ENCODE results near the gene UGT2B17. TPM values are rescaled to one million over a fixed set of nuclear protein-coding genes. Genes with fewer than 3 reads are reported as not detected.

Gene UGT2B17
- total and polyA plus RNA-seq, 2 of the 13 experiments (the other 11 are each of a cell fraction or from before 2014, with no cell fraction given), result not detected

DNA sequence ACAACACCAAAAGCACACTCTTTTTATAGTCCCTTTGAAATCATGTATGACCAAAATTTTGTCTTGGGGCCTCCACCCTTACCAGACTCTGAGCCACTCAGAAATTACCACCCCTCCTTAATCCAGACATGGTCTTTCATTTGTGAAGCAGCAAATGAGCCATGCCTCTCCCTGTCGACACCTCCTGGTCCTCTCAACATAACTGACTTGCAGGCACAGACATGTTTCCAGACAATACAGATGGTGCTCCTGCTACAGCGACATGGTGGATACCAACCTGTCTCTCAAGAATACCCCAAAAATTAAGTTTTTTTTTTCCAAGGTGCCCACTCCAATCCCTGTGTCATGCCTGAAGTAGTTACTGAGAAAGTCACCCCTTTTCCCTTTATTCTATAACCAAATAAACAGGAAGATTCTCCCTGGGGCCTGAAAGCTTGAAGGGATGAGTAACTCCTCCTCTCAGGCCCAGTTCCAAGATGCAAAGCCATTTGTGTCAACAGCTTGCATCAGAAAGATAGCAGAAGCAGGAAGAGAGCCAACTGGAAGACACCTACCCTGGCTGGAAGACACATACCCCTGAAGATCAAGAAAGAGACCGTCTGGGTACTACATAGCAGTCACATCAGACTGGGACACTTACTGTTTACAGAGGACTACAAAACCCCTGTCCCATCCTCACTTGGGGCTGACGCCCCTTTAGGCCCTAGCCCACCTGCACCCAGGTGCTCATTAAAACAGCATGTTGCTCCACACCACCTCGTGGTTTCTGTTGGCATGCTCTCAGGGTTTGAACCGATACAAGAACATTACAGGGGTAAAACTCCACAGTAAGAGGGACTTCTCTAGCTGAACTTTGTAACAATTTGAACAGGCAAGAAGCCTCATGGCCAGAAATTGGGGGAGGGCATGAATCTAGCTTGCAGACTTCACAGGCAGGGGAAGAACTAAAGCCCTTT lies 5.5 kb upstream of the UGT2B17 start:
- no TSS peak for BruUV-seq (replicated peaks)
- no peaks in the 10 kb centered on the region for H4K20me1 ChIP-seq (ENCODE audit: insufficient read depth, low read length)
- H3K4me2 ChIP-seq (ENCODE audit: low read depth, low read length), result peak overlapping the region; percentile 12; the same call in 1 of the 2 replicates
- H3K27me3 ChIP-seq (ENCODE audit: control insufficient read depth in 1 of 2, insufficient read depth in 2 of 2, low read length in 2 of 2), result no peaks in the 10 kb centered on the region
- H3K79me2 ChIP-seq (ENCODE audit: insufficient read depth, low read length), result no peaks in the 10 kb centered on the region
- WGBS (ENCODE audit: low lambda C conversion rate), result 48% methylated on average over 5 of the region's 6 CpGs
- H3K4me3 ChIP-seq (replicated peaks in 1 of 3; ENCODE audit: insufficient read depth in 1 of 3, low read depth in 2 of 3, low read length in 3 of 3), result no peak overlapping the region
- FAIRE-seq (no peak), ATAC-seq (no peak), DNase-seq (ENCODE audit: low spot score) (no peak)
- H3K27ac ChIP-seq (ENCODE audit: extremely low read length, insufficient read depth, low read length), result no peak overlapping the region
- intact Hi-C loops (cut with micrococcal nuclease; ENCODE audit: unreplicated experiment), result no loop called here
- H3K9me3 ChIP-seq (ENCODE audit: low read length), result no peaks in the 10 kb centered on the region
- peaks cover 9% of the 10 kb centered on the region for H3K4me1 ChIP-seq (ENCODE audit: insufficient read depth, low read length)
- ChIA-PET POLR2A (no interaction called here), CTCF (ENCODE audit: low intra/inter-chr PET ratio, low total read pairs) (no interaction called here)
- H2AFZ ChIP-seq (ENCODE audit: low read length), result no peak overlapping the region
- H3K9ac ChIP-seq (ENCODE audit: insufficient read depth, low read depth, low read length), result no peak overlapping the region
- in situ Hi-C loops (cut with HindIII; ENCODE audit: extremely low pct_ligation_motif_present, low pct_unique_long_range_greater_than_20kb), result no loop called here
- no peaks in the 10 kb centered on the region for H3K36me3 ChIP-seq (replicated peaks in 1 of 2; ENCODE audit: control insufficient read depth in 1 of 2, insufficient read depth in 2 of 2, low read length in 2 of 2)
- TF ChIP-seq, protein P1, sequence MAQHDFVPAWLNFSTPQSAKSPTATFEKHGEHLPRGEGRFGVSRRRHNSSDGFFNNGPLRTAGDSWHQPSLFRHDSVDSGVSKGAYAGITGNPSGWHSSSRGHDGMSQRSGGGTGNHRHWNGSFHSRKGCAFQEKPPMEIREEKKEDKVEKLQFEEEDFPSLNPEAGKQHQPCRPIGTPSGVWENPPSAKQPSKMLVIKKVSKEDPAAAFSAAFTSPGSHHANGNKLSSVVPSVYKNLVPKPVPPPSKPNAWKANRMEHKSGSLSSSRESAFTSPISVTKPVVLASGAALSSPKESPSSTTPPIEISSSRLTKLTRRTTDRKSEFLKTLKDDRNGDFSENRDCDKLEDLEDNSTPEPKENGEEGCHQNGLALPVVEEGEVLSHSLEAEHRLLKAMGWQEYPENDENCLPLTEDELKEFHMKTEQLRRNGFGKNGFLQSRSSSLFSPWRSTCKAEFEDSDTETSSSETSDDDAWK (CRISPR knock-in tag; IDR thresholded peaks at IDR 0.05), result no peak
- TF ChIP-seq, protein P2, sequence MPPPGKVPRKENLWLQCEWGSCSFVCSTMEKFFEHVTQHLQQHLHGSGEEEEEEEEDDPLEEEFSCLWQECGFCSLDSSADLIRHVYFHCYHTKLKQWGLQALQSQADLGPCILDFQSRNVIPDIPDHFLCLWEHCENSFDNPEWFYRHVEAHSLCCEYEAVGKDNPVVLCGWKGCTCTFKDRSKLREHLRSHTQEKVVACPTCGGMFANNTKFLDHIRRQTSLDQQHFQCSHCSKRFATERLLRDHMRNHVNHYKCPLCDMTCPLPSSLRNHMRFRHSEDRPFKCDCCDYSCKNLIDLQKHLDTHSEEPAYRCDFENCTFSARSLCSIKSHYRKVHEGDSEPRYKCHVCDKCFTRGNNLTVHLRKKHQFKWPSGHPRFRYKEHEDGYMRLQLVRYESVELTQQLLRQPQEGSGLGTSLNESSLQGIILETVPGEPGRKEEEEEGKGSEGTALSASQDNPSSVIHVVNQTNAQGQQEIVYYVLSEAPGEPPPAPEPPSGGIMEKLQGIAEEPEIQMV (CRISPR knock-in tag; IDR thresholded peaks at IDR 0.05; ENCODE audit: low read depth), result no peak
- TF ChIP-seq, protein P3, sequence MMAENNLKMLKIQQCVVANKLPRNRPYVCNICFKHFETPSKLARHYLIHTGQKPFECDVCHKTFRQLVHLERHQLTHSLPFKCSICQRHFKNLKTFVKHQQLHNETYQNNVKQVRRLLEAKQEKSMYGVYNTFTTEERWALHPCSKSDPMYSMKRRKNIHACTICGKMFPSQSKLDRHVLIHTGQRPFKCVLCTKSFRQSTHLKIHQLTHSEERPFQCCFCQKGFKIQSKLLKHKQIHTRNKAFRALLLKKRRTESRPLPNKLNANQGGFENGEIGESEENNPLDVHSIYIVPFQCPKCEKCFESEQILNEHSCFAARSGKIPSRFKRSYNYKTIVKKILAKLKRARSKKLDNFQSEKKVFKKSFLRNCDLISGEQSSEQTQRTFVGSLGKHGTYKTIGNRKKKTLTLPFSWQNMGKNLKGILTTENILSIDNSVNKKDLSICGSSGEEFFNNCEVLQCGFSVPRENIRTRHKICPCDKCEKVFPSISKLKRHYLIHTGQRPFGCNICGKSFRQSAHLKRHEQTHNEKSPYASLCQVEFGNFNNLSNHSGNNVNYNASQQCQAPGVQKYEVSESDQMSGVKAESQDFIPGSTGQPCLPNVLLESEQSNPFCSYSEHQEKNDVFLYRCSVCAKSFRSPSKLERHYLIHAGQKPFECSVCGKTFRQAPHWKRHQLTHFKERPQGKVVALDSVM (CRISPR knock-in tag; IDR thresholded peaks at IDR 0.05), result no peak
- TF ChIP-seq, protein P4, sequence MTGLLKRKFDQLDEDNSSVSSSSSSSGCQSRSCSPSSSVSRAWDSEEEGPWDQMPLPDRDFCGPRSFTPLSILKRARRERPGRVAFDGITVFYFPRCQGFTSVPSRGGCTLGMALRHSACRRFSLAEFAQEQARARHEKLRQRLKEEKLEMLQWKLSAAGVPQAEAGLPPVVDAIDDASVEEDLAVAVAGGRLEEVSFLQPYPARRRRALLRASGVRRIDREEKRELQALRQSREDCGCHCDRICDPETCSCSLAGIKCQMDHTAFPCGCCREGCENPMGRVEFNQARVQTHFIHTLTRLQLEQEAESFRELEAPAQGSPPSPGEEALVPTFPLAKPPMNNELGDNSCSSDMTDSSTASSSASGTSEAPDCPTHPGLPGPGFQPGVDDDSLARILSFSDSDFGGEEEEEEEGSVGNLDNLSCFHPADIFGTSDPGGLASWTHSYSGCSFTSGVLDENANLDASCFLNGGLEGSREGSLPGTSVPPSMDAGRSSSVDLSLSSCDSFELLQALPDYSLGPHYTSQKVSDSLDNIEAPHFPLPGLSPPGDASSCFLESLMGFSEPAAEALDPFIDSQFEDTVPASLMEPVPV (CRISPR knock-in tag; IDR thresholded peaks at IDR 0.05), result no peak
- TF ChIP-seq FOXM1 (CRISPR knock-in tag; IDR thresholded peaks at IDR 0.05) (no peak), ZNF724P (CRISPR knock-in tag; IDR thresholded peaks at IDR 0.05; ENCODE audit: borderline replicate concordance) (no peak), SAFB2 (CRISPR knock-in tag; IDR thresholded peaks at IDR 0.05; ENCODE audit: borderline replicate concordance, low read depth) (no peak)

Measured in HepG2 (cell line).